T-helper 2 cell treated with Interferon-gamma antibody and Interleukin-4, amounts not matched to agents 100 ng/mL and 5 ng/mL, for 36 hours (primary cell): Measurements from ENCODE around the gene POLR2A. TPM values are rescaled to one million over a fixed set of nuclear protein-coding genes. Genes with fewer than 3 reads are reported as not detected.

Source experiments
- intact Hi-C: fragments of 100-400 bp; cut with micrococcal nuclease; formaldehyde crosslinking; loops from one replicate; pipeline ENCODE4 v1.15.1; 2023
- total RNA-seq: library from RNA; stranded (reverse); gene quantifications from 2 replicates; pipeline ENCODE4 v1.2.3, GENCODE V29; 2022

Gene POLR2A
- total RNA-seq, 1 donor from 2014 or later = 192 TPM

DNA sequence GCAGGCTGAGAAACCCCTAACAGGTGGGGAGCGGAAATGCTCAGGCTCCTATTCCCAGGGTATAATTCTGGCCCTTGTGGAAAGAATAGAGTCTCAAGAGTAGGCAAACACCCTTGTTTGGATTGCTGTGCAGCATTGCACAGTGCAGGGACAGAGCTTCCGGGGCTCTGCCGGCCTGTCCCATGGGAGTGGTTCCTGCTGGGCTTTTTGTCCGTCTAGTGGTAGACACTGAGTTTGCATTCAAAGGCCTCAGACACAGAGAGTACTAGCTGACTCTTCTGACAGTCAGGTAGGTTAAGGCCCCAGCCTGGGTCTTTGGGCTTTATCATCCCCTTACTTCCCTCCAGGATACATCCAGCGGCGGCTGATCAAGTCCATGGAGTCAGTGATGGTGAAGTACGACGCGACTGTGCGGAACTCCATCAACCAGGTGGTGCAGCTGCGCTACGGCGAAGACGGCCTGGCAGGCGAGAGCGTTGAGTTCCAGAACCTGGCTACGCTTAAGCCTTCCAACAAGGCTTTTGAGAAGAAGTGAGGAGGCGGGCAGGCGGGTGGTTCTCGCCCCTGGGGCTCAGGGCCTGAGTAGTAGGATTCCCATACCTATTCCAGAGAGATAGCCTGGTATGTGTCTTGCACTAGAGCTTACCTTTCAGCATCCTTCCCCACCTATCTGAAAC is 18.1 kb downstream of the POLR2A start:
- intact Hi-C loops = no loop called here

DNA sequence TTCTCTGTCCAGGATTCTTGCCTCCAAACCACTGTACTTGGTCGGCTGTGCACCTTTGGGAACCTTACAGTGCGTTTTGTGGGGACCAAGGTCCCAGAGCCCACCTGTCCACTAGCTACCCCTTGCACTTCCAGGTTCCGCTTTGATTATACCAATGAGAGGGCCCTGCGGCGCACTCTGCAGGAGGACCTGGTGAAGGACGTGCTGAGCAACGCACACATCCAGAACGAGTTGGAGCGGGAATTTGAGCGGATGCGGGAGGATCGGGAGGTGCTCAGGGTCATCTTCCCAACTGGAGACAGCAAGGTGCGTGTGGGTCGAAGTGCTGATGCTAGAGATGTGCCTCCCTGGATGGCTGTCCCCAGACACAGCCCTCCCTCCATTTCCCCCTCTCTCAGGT is 18.8 kb downstream of the POLR2A start:
- intact Hi-C loops = no loop called here

DNA sequence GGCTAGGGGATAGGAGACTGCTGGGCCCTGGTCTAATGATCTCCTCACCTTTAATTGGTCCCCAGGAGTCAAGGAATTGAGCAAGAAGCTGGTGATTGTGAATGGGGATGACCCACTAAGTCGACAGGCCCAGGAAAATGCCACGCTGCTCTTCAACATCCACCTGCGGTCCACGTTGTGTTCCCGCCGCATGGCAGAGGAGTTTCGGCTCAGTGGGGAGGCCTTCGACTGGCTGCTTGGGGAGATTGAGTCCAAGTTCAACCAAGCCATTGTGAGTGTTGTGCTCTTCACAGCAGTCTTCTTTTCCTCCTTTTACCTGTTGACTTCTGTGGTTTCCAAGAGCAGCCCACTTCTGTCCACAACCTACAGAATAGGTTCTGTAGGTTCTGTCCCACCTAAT is 19.4 kb downstream of the POLR2A start:
- intact Hi-C loops = no loop called here

DNA sequence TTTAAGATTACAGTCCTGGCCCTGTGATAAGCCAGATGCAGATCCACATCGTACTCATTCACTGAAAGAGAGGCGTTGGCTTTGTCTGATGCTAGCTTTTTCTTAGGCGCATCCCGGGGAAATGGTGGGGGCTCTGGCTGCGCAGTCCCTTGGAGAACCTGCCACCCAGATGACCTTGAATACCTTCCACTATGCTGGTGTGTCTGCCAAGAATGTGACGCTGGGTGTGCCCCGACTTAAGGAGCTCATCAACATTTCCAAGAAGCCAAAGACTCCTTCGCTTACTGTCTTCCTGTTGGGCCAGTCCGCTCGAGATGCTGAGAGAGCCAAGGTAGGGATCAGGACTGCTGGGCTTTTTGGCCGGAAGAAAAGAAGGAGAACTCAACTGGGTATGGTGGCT is 24.0 kb downstream of the POLR2A start:
- intact Hi-C loops = no loop called here

DNA sequence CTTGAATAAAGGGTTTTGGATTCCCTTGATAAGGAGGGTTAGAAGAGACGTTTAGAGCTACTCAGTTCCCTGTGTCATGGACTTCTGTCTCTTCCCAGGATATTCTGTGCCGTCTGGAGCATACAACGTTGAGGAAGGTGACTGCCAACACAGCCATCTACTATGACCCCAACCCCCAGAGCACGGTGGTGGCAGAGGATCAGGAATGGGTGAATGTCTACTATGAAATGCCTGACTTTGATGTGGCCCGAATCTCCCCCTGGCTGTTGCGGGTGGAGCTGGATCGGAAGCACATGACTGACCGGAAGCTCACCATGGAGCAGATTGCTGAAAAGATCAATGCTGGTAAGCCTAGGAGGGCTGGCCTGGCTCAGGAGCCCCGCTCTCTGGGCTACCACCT is 24.7 kb downstream of the POLR2A start:
- intact Hi-C loops = no loop called here

DNA sequence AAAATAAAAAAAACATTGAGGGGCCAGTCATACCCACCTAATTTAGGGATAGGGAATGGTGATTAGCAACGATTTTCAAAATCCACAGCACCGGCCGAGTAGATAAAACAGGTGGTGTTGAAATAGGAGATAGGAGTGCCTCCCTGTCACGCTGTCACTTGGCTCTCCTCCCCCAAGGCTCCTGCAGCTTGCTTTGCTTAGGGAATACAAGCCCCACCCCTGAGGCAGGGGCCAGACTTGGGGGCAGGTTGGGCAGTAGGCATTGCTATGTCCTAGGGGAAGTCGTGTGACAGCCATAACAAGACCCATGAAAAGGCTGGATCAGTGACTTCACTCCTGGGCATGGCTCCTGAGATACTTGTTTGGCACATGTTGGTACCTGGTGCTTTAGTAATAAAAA is 25.8 kb downstream of the POLR2A start:
- intact Hi-C loops = no loop called here

DNA sequence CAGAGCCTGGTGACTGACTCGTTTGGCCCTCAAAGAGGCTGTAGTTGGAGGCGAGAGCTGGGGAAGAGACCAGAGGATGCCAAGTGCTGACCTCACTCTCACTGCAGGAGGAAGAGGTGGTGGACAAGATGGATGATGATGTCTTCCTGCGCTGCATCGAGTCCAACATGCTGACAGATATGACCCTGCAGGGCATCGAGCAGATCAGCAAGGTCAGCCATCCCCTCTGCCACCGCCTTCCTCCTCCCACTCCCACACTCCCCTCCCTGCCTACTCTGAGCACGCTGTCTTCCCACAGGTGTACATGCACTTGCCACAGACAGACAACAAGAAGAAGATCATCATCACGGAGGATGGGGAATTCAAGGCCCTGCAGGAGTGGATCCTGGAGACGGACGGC is 26.9 kb downstream of the POLR2A start:
- intact Hi-C loops = no loop called here

DNA sequence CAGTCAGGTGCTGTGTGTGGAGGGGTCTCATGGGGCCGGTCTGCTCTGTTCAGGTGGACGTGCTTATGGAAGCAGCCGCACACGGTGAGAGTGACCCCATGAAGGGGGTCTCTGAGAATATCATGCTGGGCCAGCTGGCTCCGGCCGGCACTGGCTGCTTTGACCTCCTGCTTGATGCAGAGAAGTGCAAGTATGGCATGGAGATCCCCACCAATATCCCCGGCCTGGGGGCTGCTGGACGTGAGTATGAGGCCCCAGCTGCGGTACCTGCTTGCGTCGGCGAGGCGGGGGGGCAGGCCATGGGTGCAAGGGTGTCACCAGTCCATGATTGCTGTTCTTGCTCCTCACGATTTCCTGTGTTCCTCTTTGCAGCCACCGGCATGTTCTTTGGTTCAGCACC is 27.9 kb downstream of the POLR2A start:
- intact Hi-C loops = no loop called here

DNA sequence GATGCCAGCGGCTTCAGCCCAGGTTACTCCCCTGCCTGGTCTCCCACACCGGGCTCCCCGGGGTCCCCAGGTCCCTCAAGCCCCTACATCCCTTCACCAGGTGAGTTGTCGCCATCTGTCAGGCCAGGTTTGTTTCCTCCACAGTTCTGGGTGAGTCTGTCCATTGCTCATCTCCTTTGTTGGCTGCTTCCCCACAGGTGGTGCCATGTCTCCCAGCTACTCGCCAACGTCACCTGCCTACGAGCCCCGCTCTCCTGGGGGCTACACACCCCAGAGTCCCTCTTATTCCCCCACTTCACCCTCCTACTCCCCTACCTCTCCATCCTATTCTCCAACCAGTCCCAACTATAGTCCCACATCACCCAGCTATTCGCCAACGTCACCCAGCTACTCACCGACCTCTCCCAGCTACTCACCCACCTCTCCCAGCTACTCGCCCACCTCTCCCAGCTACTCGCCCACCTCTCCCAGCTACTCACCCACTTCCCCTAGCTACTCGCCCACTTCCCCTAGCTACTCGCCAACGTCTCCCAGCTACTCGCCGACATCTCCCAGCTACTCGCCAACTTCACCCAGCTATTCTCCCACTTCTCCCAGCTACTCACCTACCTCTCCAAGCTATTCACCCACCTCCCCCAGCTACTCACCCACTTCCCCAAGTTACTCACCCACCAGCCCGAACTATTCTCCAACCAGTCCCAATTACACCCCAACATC is 28.8 kb downstream of the POLR2A start:
- intact Hi-C loops = no loop called here

DNA sequence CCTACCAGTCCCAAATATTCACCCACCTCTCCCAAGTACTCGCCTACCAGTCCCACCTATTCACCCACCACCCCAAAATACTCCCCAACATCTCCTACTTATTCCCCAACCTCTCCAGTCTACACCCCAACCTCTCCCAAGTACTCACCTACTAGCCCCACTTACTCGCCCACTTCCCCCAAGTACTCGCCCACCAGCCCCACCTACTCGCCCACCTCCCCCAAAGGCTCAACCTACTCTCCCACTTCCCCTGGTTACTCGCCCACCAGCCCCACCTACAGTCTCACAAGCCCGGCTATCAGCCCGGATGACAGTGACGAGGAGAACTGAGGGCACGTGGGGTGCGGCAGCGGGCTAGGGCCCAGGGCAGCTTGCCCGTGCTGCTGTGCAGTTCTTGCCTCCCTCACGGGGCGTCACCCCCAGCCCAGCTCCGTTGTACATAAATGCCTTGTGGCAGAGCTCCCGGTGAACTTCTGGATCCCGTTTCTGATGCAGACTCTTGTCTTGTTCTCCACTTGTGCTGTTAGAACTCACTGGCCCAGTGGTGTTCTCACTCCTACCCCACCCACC is 29.8 kb downstream of the POLR2A start:
- intact Hi-C loops = loop anchor here (1.0 kb wide), 1 partner anchor 47 kb away; the partner anchor contains the start of gene SENP3

DNA sequence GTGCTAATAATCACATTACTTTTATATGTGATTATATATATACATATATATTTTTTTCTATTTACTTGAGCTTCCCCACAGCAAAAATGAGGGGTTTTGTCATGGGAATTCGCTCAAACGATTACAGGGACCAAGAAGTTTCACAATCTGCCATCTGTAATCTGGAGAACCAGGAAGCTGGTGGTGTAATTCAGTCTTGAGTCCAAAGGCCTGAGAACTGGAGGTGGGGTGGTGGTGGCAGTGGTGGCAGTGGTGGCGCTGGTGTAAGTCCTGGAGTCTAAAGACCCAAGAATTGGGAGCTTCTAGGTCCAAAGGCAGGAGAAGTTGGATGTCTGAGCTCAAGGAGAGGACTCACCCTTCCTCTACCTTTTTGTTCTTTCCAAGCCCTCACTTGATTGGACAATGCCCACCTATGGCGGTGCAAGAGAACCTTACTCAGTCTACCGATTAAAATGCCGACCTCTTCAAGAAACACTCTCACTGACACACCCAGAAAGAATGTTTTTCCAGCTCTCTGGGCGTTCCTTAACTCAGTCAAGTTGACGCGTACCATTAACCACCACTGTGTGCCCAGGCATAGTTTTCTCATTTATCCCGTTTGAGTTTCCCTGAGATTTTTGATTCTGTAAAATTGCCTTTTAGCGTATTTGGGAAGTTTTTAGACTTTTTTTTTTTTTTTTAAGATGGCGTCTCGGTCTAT is 31.9 kb downstream of the POLR2A start:
- intact Hi-C loops = no loop called here

DNA sequence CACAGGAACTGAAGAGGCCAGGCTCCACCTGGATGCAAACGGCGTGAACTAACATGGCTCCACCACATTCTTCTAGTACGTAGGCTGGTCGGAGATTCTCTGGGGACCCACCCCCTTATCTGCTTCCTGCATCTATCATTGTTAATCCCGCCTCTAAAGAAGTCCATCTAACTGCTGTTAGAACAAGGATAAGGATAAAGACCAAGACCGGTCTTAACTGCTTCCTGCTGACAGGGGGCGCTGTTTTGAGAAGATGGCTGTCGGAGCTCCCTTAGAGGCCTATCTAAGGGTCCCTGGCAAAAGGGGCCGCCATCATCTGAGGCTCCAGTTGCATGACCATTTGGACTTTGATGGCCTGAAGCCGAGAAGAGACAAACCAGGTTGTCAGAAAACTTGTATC is 38.9 kb downstream of the POLR2A start:
- intact Hi-C loops = loop anchor here (1.0 kb wide), 1 partner anchor 38 kb away; the partner anchor contains the start of gene SENP3

DNA sequence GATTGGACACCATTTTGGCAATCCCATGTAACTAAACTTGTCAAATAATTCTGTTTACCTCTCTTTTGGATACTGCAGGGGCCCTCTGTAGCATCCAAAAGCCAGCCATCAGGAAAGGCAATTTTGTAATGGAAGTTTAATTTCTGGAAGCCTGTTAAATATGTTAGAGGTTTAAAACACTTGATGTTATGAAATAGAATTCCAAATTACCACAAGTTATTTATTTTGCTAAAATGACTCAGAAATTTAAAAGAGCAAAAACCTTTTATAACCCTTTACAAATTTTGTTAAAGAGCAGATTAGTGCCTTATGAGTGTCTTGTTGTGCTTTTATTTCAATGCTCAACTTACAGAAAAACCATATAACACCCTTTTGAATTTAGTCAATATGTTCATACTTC is 44.7 kb downstream of the POLR2A start:
- intact Hi-C loops = no loop called here

DNA sequence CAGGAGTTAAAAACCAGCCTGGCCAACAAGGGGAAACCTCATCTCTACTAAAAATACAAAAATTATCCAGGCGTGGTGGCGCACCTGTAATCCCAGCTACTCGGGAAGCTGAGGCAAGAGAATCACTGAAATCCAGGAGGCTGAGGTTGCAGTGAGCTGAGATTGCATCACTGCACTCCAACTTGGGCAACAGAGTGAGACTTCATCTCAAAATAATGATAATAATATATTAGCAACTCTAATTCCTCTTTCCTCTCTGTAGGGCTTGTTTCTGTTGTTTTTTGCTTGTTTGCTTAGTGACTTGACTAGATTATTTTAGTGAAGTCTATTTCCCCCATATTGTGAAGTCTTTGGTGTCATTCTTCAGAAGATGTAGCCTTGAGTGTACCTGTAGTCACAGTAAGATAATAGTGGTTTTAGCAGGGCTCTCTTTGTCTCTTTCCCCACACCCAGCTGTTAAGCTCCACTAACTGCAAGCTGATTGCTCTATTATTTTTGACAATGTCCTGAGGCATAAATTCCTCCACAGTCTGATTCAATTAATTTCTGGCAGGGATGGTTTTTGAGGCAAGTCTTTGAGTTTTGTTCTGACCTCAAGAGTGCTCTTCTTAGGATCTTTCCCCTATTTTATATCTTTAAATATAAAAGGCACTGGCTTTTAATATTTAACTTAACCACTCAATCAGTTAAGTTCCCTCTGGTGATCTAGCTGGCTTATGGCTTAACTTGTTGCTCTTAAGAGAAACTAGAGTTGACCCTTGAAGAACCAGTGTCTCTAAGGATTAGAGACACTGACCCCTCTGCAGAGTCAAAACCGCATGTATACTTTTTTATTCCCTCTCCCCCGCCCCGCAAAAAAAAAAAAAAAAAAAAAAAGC is 46.1 kb downstream of the POLR2A start:
- intact Hi-C loops = no loop called here

DNA sequence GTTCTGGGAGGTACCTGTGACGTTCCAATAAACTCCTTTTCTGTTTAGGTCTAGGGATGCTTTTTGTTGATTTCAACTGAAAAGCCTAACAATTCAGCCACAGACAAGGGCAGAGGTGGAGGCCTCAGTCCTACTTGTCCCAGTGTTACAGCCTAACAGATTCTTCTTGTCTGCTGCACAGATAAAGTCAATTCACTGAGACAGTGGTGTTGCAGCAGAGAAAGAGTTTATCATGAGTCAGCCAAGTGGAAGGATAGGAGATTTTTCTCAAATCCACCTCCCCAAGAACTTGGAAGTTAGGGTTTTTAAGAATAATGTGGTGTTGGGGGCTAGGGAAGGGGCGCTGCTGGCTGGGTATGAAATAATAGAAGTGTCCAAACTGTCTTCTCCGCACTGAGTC is 53.9 kb downstream of the POLR2A start:
- intact Hi-C loops = no loop called here

DNA sequence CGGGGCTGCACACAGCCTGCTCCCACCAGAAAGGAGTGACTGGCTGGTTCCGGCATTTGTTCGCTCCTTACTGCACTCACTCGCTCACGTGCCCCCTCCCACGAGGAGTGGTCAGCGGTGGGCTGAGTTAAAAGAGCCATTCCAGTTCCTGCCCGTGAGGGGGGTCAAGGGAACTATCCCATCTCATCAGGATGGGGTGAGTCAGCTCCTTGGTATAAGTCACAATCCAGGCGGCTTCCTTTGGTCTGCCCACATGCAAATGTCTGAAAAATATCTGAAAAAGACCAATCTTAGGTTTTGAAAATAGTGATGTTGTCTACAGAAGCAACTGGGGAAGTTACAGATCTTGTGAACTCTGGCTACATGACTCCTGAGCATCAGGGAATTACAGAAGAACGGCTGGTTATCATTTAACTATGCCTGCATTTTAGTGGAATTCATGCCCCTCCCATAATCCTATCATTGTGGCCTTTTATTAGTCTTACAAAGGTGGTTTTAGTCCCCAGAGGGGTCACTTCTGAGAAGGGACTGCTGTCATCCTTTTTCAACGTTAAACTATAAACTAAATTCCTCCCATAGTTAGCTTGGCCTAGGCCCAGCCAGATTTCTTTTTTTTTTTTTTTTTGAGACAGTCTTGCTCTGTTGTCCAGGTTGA is 54.9 kb downstream of the POLR2A start:
- intact Hi-C loops = no loop called here

DNA sequence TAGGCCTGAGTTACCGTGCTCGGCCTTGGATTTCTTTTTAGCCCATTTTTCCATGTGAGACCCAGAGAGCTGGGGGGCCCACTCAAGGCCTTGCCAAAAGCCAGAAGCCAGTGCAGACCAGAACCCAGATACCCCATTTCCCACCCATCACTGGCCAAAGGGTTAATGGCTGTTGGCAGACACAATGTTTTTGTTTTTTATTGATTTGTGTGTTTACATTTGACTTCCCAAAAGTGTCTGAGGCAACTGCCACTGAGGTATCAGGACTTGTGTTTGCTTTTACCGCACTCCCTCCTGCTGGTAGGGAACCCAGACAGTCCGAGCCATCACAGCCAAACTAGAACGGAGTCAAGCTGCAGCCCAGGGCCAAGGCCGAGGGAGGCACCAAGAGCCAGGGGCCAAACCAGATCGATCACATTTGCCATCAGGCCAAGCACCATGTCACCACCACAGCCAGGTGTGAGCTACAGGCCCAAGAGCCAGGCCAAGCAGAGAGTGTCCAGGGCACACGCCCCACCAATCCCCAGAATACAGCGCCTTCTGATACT is 57.0 kb downstream of the POLR2A start:
- intact Hi-C loops = no loop called here

DNA sequence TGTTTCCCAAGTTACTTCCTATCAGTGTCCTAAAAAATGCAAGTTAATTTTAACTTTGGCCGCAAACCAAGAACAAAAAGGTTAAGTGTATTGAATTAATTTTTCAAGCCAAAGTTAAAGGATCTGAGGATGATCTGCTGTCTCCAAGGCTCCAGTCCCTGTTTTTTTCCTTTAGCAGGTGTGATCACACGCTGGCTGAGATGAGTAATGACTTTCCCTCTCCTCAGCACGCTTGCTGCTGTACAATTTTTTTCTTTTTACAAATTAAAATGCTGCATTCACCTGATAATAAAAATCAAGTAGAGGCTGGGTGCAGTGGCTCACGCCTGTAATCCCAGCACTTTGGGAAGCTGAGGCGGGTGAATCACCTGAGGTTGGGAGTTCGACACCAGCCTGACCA is 60.7 kb downstream of the POLR2A start:
- intact Hi-C loops = no loop called here

DNA sequence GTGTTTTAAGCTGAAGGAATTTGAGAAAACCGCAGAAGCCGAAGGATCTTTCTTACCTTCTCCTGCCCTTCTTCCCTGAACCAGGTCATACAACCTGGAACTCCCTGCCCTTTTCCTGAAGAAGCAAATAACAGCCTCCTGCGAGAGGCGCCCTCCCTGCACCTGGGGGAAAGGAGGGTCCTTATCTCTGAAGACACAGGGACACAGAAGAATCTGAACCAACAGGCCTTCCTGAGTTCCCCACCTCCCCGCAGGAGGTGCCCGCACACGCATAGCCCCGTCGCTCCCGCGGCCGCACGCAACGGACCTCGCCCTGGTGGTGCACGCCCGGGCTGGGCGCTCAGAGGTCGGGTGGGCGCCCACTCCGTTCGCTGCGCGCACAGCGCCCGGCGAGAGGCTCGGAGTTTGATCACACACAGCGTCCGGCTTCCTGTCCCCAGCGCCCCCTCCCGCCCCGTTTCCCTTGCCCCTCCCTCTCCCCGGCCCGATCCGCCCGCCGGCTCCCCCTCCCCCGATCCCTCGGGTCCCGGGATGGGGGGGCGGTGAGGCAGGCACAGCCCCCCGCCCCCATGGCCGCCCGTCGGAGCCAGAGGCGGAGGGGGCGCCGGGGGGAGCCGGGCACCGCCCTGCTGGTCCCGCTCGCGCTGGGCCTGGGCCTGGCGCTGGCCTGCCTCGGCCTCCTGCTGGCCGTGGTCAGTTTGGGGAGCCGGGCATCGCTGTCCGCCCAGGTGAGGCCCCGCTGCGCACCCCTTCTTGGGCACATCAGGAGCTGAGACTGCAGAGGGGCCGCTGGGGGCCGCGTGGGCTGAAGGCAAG is 64.6 kb downstream of the POLR2A start, which contains the start of gene TNFSF12:
Gene TNFSF12 (plus strand): TSS at position 474 of the 816 bp plus-strand sequence. CDS start 96 bp downstream, at position 570.
- intact Hi-C loops = no loop called here
